Measurements from ENCODE around the gene SLC4A3. TPM values are rescaled to one million over a fixed set of nuclear protein-coding genes. Genes with fewer than 3 reads are reported as not detected.

The SLC4A3 gene
- polyA plus RNA-seq, 1 experiment: 12.1 TPM

- CTCF ChIA-PET: interaction anchor here (0.6 to 2.1 kb wide), 4 partner anchors 9 to 424 kb away, joined by 3 to 10 read pairs (median 4); no protein-coding TSS in a partner anchor
- no peak overlapping the region for H3K4me3 ChIP-seq (ENCODE audit: low read depth, low read length)
- POLR2A ChIA-PET: interaction anchor here (0.7 kb wide), 1 partner anchor 1767 kb away, joined by 3 read pairs; no protein-coding TSS in a partner anchor
- no peaks in the 10 kb centered on the region for H3K36me3 ChIP-seq (ENCODE audit: control insufficient read depth, insufficient read depth, low read length)
- no peak for TF ChIP-seq CTCF (IDR thresholded peaks at IDR 0.05; ENCODE audit: insufficient read depth, low read depth, low read length)
- no peak for DNase-seq (ENCODE audit: low read depth)
- H3K27me3 ChIP-seq (ENCODE audit: control insufficient read depth, insufficient read depth, low read length): peaks cover 3% of the 10 kb centered on the region
These were observed 43.0 kb downstream of the SLC4A3 start for GRCh38 chr2:219670386-219670785.

- POLR2A ChIA-PET: interaction anchor here (0.5 to 0.7 kb wide), 2 partner anchors 143 to 1766 kb away, joined by 3 read pairs; no protein-coding TSS in a partner anchor
- Histone ChIP-seq H3K4me3 (ENCODE audit: low read depth, low read length) (no peak overlapping the region), H3K27me3 (ENCODE audit: control insufficient read depth, insufficient read depth, low read length) (peaks cover 4% of the 10 kb centered on the region), H3K36me3 (ENCODE audit: control insufficient read depth, insufficient read depth, low read length) (no peaks in the 10 kb centered on the region)
- CTCF ChIA-PET: interaction anchor here (2.1 kb wide), 1 partner anchor 18 kb away, joined by 10 read pairs; no protein-coding TSS in a partner anchor
- TF ChIP-seq CTCF (IDR thresholded peaks at IDR 0.05; ENCODE audit: insufficient read depth, low read depth, low read length): no peak
- DNase-seq (ENCODE audit: low read depth): no peak
These were observed 43.8 kb downstream of the SLC4A3 start for GRCh38 chr2:219671279-219671678.

GRCh38 chr2:219672406-219672805 lies 45.0 kb downstream of the SLC4A3 start:
- Histone ChIP-seq H3K36me3 (ENCODE audit: control insufficient read depth, insufficient read depth, low read length) (no peaks in the 10 kb centered on the region), H3K4me3 (ENCODE audit: low read depth, low read length) (no peak overlapping the region), H3K27me3 (ENCODE audit: control insufficient read depth, insufficient read depth, low read length) (peaks cover 4% of the 10 kb centered on the region)
- ChIA-PET POLR2A (no interaction called here), CTCF (no interaction called here)
- no peak for DNase-seq (ENCODE audit: low read depth)
- TF ChIP-seq CTCF (IDR thresholded peaks at IDR 0.05; ENCODE audit: insufficient read depth, low read depth, low read length): no peak

- ChIA-PET POLR2A (no interaction called here), CTCF (interaction anchor here (1.0 to 2.1 kb wide), 9 partner anchors 9 to 273 kb away, joined by 3 to 7 read pairs (median 4); no protein-coding TSS in a partner anchor)
- TF ChIP-seq CTCF (IDR thresholded peaks at IDR 0.05; ENCODE audit: insufficient read depth, low read depth, low read length): no peak
These were observed 47.8 kb downstream of the SLC4A3 start for GRCh38 chr2:219675221-219675620.

GRCh38 chr2:219676586-219676985 lies 49.2 kb downstream of the SLC4A3 start:
- Histone ChIP-seq H3K36me3 (ENCODE audit: control insufficient read depth, insufficient read depth, low read length) (no peaks in the 10 kb centered on the region), H3K27me3 (ENCODE audit: control insufficient read depth, insufficient read depth, low read length) (peaks cover 4% of the 10 kb centered on the region; the same call in 1 of the 2 replicates), H3K4me3 (ENCODE audit: low read depth, low read length) (no peak overlapping the region)
- TF ChIP-seq CTCF (IDR thresholded peaks at IDR 0.05; ENCODE audit: insufficient read depth, low read depth, low read length): no peak
- CTCF ChIA-PET: interaction anchor here (1.2 kb wide), 1 partner anchor 13 kb away, joined by 4 read pairs; no protein-coding TSS in a partner anchor
- POLR2A ChIA-PET: no interaction called here
- no peak for DNase-seq (ENCODE audit: low read depth)

More at GRCh38 chr2:219675221-219675620, 47.8 kb downstream of the SLC4A3 start:
- Histone ChIP-seq H3K36me3 (ENCODE audit: control insufficient read depth, insufficient read depth, low read length) (no peaks in the 10 kb centered on the region), H3K27me3 (ENCODE audit: control insufficient read depth, insufficient read depth, low read length) (peaks cover 4% of the 10 kb centered on the region), H3K4me3 (ENCODE audit: low read depth, low read length) (no peak overlapping the region)
- no peak for DNase-seq (ENCODE audit: low read depth)

All from BJ (cell line).